ENCODE data around the gene ADAP1. TPM values are rescaled to one million over a fixed set of nuclear protein-coding genes. Genes with fewer than 3 reads are reported as not detected.

The ADAP1 gene
- total and polyA plus RNA-seq, 2 of the 13 experiments (the other 11 are each of a cell fraction or from before 2014, with no cell fraction given) = 10.5 to 24.6 TPM

DNA sequence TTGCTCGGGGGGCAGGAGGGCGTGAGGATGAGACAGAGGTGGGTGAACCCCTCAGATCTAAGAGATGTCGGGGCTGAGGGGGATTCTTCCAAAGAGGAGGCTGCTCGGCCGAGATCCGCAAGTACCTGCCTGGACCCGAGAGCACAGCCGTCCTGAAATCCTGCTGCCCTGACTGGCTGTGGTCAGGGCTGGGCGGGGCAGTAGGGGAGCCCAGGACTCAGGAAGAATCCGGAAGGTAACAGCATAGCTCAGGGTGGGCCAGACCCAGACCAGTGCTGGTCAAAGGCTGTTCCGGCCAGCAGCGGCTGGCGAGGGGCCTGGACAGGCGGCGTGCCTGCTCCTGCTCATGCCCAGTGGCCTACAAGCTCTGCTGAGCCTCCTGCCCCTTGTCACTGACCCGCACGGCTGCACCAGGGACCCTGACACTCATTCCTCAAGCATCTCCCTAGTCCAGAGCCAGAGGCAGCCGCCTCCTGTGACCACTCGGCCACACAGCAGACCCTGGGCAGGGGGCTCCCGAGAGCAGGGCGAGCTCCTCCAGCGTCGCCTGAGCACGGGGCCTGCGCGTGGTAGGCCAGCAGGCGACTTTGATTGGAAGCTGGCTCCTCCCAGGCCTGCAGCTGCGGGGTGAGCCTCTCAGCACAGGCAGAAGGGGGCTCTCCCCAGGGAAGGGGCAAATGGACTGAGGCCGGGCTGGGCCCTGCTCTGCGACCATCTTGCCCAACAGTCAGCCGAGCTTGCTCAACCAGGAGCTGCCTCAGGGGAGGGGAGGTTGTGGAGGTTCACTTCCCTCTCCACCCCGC lies 3.1 kb upstream of the ADAP1 start:
- in situ Hi-C loops (cut with HindIII; ENCODE audit: extremely low pct_ligation_motif_present, low pct_unique_long_range_greater_than_20kb) (no loop called here), intact Hi-C loops (cut with micrococcal nuclease; ENCODE audit: unreplicated experiment) (loop anchor here (10.0 kb wide), 2 partner anchors 53 to 143 kb away; no protein-coding TSS in a partner anchor)
- CTCF ChIA-PET (ENCODE audit: low intra/inter-chr PET ratio, low total read pairs) = interaction anchor here (1.1 kb wide), 1 partner anchor 36 kb away, joined by 4 read pairs; no protein-coding TSS in a partner anchor
- peak; percentile 81 for DNase-seq (ENCODE audit: low spot score)
- Histone ChIP-seq H3K9me3 (ENCODE audit: low read length) (no peaks in the 10 kb centered on the region), H3K9ac (ENCODE audit: insufficient read depth, low read depth, low read length) (peak overlapping the region; percentile 67), H3K4me3 (replicated peaks in 1 of 3; ENCODE audit: insufficient read depth in 1 of 3, low read depth in 2 of 3, low read length in 3 of 3) (peak overlapping the region; percentile 28 to 68 (median 48); a peak in 5 of 6 replicates), H3K4me1 (ENCODE audit: insufficient read depth, low read length) (peaks cover 73% of the 10 kb centered on the region), H3K27ac (ENCODE audit: extremely low read length, insufficient read depth, low read length) (peak overlapping the region; percentile 84), H3K36me3 (replicated peaks in 1 of 2; ENCODE audit: control insufficient read depth in 1 of 2, insufficient read depth in 2 of 2, low read length in 2 of 2) (no peaks in the 10 kb centered on the region), H2AFZ (ENCODE audit: low read length) (no peak overlapping the region), H3K27me3 (ENCODE audit: control insufficient read depth in 1 of 2, insufficient read depth in 2 of 2, low read length in 2 of 2) (no peaks in the 10 kb centered on the region), H4K20me1 (ENCODE audit: insufficient read depth, low read length) (no peaks in the 10 kb centered on the region), H3K4me2 (ENCODE audit: low read depth, low read length) (peak overlapping the region; percentile 89), H3K79me2 (ENCODE audit: insufficient read depth, low read length) (no peaks in the 10 kb centered on the region)
- 0% methylated on average over 4 of the region's 32 CpGs for WGBS (ENCODE audit: low lambda C conversion rate)
- BruUV-seq (replicated peaks) = no TSS peak
- ATAC-seq = peak; percentile 82
- POLR2A ChIA-PET = interaction anchor here (0.7 to 5.2 kb wide), 17 partner anchors 9 to 666 kb away, joined by 3 to 95 read pairs (median 8); partner anchors contain the start of genes COX19 and CYP2W1
- peak; percentile 89 for FAIRE-seq
- TF ChIP-seq, protein P1, sequence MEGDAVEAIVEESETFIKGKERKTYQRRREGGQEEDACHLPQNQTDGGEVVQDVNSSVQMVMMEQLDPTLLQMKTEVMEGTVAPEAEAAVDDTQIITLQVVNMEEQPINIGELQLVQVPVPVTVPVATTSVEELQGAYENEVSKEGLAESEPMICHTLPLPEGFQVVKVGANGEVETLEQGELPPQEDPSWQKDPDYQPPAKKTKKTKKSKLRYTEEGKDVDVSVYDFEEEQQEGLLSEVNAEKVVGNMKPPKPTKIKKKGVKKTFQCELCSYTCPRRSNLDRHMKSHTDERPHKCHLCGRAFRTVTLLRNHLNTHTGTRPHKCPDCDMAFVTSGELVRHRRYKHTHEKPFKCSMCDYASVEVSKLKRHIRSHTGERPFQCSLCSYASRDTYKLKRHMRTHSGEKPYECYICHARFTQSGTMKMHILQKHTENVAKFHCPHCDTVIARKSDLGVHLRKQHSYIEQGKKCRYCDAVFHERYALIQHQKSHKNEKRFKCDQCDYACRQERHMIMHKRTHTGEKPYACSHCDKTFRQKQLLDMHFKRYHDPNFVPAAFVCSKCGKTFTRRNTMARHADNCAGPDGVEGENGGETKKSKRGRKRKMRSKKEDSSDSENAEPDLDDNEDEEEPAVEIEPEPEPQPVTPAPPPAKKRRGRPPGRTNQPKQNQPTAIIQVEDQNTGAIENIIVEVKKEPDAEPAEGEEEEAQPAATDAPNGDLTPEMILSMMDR (CRISPR knock-in tag; IDR thresholded peaks at IDR 0.05) = peak; percentile 72
- TF ChIP-seq ZNF468 (CRISPR knock-in tag; IDR thresholded peaks at IDR 0.05) (0 out of 2 replicates have a peak, but pooled peaks have one; percentile 51), KDM6A (CRISPR knock-in tag; IDR thresholded peaks at IDR 0.05; ENCODE audit: low read depth) (no peak), ZNF33B (CRISPR knock-in tag; IDR thresholded peaks at IDR 0.05) (peak; percentile 76; the same call in 1 of the 2 replicates), POLR2A (IDR thresholded peaks at IDR 0.05; ENCODE audit: insufficient read depth in 1 of 2, low read depth in 2 of 2, low read length in 2 of 2) (peak in 1 of 2 experiments; percentile 91; a peak in 2 of 4 replicates), SMC3 (IDR thresholded peaks at IDR 0.05; ENCODE audit: low read length) (no peak), MED1 (CRISPR knock-in tag; IDR thresholded peaks at IDR 0.05) (peak; percentile 74)
- TF ChIP-seq, protein P2, sequence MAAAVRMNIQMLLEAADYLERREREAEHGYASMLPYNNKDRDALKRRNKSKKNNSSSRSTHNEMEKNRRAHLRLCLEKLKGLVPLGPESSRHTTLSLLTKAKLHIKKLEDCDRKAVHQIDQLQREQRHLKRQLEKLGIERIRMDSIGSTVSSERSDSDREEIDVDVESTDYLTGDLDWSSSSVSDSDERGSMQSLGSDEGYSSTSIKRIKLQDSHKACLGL (CRISPR knock-in tag; IDR thresholded peaks at IDR 0.05) = no peak; the same call in 1 of the 2 replicates
- TF ChIP-seq, protein P3, sequence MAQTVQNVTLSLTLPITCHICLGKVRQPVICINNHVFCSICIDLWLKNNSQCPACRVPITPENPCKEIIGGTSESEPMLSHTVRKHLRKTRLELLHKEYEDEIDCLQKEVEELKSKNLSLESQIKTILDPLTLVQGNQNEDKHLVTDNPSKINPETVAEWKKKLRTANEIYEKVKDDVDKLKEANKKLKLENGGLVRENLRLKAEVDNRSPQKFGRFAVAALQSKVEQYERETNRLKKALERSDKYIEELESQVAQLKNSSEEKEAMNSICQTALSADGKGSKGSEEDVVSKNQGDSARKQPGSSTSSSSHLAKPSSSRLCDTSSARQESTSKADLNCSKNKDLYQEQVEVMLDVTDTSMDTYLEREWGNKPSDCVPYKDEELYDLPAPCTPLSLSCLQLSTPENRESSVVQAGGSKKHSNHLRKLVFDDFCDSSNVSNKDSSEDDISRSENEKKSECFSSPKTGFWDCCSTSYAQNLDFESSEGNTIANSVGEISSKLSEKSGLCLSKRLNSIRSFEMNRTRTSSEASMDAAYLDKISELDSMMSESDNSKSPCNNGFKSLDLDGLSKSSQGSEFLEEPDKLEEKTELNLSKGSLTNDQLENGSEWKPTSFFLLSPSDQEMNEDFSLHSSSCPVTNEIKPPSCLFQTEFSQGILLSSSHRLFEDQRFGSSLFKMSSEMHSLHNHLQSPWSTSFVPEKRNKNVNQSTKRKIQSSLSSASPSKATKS (CRISPR knock-in tag; IDR thresholded peaks at IDR 0.05) = peak; percentile 37; the same call in 1 of the 2 replicates
- TF ChIP-seq, protein P4, sequence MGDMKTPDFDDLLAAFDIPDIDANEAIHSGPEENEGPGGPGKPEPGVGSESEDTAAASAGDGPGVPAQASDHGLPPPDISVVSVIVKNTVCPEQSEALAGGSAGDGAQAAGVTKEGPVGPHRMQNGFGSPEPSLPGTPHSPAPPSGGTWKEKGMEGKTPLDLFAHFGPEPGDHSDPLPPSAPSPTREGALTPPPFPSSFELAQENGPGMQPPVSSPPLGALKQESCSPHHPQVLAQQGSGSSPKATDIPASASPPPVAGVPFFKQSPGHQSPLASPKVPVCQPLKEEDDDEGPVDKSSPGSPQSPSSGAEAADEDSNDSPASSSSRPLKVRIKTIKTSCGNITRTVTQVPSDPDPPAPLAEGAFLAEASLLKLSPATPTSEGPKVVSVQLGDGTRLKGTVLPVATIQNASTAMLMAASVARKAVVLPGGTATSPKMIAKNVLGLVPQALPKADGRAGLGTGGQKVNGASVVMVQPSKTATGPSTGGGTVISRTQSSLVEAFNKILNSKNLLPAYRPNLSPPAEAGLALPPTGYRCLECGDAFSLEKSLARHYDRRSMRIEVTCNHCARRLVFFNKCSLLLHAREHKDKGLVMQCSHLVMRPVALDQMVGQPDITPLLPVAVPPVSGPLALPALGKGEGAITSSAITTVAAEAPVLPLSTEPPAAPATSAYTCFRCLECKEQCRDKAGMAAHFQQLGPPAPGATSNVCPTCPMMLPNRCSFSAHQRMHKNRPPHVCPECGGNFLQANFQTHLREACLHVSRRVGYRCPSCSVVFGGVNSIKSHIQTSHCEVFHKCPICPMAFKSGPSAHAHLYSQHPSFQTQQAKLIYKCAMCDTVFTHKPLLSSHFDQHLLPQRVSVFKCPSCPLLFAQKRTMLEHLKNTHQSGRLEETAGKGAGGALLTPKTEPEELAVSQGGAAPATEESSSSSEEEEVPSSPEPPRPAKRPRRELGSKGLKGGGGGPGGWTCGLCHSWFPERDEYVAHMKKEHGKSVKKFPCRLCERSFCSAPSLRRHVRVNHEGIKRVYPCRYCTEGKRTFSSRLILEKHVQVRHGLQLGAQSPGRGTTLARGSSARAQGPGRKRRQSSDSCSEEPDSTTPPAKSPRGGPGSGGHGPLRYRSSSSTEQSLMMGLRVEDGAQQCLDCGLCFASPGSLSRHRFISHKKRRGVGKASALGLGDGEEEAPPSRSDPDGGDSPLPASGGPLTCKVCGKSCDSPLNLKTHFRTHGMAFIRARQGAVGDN (CRISPR knock-in tag; IDR thresholded peaks at IDR 0.05) = peak; percentile 100
- TF ChIP-seq, protein P5, sequence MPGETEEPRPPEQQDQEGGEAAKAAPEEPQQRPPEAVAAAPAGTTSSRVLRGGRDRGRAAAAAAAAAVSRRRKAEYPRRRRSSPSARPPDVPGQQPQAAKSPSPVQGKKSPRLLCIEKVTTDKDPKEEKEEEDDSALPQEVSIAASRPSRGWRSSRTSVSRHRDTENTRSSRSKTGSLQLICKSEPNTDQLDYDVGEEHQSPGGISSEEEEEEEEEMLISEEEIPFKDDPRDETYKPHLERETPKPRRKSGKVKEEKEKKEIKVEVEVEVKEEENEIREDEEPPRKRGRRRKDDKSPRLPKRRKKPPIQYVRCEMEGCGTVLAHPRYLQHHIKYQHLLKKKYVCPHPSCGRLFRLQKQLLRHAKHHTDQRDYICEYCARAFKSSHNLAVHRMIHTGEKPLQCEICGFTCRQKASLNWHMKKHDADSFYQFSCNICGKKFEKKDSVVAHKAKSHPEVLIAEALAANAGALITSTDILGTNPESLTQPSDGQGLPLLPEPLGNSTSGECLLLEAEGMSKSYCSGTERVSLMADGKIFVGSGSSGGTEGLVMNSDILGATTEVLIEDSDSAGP (CRISPR knock-in tag; IDR thresholded peaks at IDR 0.05; ENCODE audit: borderline replicate concordance) = peak; percentile 92
